CD4-positive, alpha-beta T cell treated with Interleukin-6 for 4 hours (primary cell): Measurements from ENCODE around the gene SYT14.
"Not testable (repeated sequence)": the region's sequence is repeated elsewhere in the genome, so short reads cannot be mapped to it uniquely, and the experiment has no call there.

Experiments
- DNase-seq: peaks from one replicate; pipeline ENCODE4 v3.0.0-alpha.2; 2020; ENCODE audit warnings: mixed read lengths

Gene SYT14

GRCh38 chr1:210124736-210125135 lies 186.7 kb downstream of the SYT14 start:
- no peak for DNase-seq

- DNase-seq, result no peak
Measured at GRCh38 chr1:210125143-210125542, 187.1 kb downstream of the SYT14 start.

GRCh38 chr1:210129092-210129491 lies 191.1 kb downstream of the SYT14 start:
- no peak for DNase-seq

DNA sequence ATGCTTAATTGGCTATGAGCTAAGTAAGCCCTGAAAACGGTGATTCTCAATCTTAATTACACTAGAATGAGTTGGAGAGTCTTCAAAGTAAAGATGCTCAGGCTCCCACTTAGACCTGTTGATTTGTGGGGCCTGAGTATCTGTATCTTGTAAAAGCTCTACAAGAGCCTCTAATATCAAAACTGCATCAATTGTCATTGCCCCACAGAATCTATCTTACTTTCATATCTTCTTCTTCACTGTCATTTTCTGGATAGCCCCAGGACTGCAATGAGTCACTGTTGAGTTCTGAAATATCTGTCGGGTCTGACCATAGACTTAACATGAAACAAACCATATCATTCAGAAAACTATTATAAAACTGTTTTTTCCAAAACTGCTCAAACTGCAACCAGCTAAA lies 191.7 kb downstream of the SYT14 start:
- no peak for DNase-seq

DNA sequence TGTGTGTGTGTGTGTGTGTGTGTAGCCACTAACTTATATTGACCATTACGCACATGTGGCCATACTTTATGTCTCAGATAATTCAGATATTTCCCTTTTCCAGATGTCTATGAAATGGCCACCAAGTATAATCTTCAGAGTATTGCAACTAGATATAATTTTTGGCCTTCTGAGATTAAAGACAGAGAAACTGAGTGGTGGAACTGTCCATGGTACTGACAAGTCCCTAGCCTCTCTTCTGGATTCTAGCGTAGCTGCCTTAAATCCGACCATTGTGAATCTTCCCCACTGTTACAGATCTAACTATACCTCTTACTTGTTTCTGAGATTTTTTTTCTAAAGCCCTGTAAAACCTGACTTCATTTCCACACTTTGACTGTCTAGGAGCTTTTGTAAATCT lies 194.6 kb downstream of the SYT14 start:
- DNase-seq, result no peak

DNA sequence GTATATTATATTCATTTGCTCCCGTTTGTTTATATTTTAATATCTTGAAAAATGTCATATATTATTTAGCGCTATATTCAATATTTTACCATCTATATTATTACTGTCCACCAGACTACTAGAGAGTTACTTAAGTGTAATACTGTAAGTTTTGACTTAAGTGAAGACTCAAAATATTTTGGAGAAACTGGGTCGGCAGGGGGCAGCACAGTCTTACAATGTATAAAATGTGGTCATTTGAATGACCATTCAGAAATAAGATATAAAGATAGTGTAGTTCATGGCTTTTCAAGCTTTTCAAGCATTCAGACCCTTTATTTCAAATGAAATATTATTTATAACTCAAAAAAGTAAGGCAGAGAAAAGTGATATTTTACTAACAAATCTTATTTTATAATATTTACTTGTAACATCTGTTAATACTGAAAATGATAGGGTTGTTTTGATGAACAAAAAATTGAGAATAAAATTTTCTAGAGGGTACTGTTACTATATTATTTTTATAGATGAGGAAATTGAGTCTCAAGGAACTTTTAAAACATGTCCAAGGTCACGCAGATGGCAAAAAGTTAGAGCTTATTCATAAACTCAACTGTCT lies 205.5 kb downstream of the SYT14 start:
- DNase-seq, result peak; percentile 20

DNA sequence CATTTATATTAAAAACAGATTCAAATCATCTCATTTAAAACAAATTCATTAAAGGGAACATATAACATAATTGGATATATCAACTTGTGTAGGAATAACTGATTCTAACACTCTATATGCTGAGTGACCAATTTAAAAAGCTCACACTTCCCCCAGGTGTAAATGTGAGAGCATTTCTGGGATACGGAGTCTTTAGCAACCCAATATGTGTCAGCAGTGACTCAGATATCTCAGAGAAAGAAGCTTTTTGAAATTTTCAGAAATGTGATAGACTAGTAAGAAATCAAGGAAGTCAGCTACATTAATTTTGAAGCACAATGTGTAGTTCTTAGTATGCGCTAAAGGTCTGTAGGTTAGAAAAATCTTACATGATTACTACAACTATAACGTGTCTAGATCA lies 206.7 kb downstream of the SYT14 start:
- DNase-seq, result no peak

GRCh38 chr1:210151052-210151672 lies 213.1 kb downstream of the SYT14 start:
- no peak for DNase-seq

- no peak for DNase-seq
Measured at GRCh38 chr1:210159211-210159610, 221.2 kb downstream of the SYT14 start.

DNA sequence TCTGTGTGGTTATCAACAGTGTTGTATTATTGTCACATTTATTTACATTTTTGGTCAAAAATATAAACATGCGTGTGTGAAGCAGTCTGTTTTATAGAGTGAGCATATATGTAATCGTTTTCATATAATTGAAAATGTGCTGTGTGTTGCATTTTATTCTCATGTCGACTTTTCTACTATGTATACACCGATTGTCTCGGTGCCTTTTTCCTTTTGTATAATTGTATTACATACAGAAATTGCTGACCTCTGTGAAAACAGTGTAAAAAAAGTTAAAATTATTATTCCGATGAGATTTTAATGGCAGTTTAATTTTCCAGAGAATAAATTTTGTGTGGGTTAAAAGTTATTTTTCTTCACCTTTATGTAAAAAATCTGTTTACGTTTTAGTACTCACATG lies 232.2 kb downstream of the SYT14 start:
- no peak for DNase-seq

- DNase-seq, result no peak
Measured at GRCh38 chr1:210174133-210174532, 236.1 kb downstream of the SYT14 start.

DNA sequence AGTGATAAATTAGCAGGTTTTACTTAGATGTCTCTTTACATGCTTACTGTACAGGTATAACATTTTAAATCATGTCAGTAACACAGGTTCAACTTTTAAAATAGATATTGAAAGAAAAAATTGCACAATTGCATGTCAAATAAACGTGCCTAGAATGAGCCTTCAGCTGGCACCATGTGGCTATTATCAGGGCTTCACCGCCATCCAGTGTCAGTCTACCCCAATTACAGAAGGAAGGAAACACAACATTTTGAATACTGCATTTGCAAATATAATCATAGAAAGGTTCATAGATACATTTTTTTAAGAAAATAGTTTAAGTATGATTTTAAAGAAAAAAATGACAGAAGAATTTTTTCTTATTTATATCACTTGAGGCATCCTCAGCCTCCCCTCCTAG lies 247.0 kb downstream of the SYT14 start:
- no peak for DNase-seq

- DNase-seq, result not testable (repeated sequence)
Measured at GRCh38 chr1:210187849-210188606, 250.0 kb downstream of the SYT14 start.

GRCh38 chr1:210189426-210189825 lies 251.4 kb downstream of the SYT14 start:
- no peak for DNase-seq

DNA sequence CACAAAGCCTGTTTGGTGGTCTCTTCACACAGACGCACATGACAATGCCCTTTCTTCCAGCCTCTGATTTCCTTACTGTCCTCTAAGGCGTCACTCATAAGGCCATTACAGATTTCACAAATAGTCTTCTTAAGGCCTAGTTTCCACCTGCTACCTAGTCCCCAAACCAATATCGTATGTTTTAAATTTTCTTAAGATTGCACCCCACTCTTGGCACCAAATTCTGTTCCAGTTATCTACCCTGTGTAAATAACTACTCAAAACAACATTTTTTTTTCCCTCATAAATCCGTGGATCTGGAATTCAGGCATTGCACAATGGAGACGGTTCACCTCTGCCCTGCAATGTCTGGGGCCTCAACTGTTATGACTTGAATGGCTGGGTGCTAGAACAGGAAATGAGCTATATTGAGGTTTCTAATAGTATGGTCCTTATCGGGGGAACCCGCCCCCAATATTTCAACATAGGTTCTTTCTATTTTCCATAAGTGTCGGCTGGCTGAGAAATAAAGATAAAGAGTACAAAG lies 257.7 kb downstream of the SYT14 start:
- no peak for DNase-seq

DNA sequence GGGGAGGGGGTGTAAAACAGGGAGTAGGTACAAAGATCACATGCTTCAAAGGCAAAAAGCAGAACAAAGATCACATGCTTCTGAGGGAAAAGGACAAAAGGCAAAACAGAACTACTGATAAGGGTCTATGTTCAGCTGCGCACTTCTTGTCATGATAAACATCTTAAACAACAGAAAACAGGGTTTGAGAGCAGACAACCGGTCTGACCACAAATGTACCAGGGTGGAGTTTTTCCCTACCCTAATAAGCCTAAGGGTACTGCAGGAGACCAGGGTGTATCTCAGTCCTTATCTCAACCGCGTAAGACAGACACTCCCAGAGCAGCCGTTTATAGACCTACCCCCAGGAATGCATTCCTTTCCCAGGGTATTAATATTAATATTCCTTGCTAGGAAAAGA lies 258.2 kb downstream of the SYT14 start:
- DNase-seq, result not testable (repeated sequence)

GRCh38 chr1:210198840-210199239 lies 260.8 kb downstream of the SYT14 start:
- DNase-seq, result no peak

- no peak for DNase-seq
Measured at GRCh38 chr1:210200124-210200736, 262.2 kb downstream of the SYT14 start.

DNA sequence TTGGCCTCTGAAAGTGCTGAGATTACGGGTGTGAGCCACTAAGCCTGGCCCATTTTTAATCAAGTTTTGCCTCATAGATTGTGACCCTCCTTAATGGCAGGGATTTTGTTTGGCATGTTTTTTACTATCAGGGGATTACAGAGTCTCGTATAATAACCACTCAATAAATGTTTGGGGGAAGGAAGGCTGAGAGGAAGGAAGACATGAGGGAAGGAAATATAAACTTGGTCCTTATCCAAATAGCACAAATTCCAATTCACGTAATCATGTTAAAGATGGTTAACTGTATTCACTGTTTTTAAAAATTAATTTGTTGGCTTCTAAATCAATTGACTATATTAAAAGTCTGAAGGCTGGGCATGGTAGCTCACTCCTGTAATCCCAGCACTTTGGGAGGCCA lies 263.7 kb downstream of the SYT14 start:
- DNase-seq, result no peak

GRCh38 chr1:210207597-210208450 lies 269.8 kb downstream of the SYT14 start:
- no peak for DNase-seq

- no peak for DNase-seq
Measured at GRCh38 chr1:210213335-210213734, 275.3 kb downstream of the SYT14 start.

DNA sequence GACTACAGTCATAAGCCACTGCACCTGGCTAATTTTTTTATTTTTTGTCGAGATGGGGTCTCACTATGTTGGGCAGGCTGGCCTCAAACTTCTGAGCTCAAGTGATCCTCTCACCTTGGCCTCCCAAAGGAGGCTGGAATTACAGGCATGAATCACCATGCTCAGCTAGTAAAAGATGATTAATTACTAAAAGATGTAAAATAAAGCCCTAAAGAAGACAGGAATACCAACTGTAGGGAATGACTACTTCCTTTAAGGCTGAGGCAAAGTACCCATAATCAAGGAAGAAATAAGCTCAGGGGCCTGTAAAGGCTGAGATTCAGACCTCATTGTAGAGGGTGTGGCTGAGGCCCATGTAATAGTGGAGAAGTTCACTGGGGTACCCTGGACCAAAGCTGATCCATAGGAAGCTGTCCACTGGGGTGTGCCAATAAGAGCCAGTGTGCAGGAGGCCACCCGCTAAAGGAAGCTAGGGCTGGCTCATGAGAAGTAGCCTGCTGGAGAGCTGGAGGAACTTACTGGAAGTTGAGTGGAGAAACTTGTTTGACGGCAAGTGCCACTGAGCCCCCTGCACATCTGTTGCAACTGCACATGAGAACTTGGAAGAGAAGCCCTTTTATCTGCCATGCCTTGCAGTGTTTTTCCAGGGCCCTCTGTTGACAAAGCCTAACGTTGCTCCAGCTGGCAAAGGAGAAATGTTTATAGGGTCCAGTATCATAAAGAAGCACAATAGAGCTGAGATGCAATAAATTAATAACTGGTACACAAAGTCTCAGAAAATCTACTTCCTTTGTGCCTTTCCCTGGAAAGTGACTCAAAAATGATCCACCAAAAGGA lies 276.8 kb downstream of the SYT14 start:
- DNase-seq, result no peak
